Mucosa of rectum (tissue), 2 donors: Measurements from ENCODE around the gene RAD51B.

Experiments used
- H3K27ac ChIP-seq, 2 donors: one replicate each; pipeline ENCODE4 v1.7.0; 2013; ENCODE audit warnings: inconsistent platforms in 2 of 2, low read depth in 2 of 2, low read length in 2 of 2
- H3K27me3 ChIP-seq, 2 donors: one replicate each; pipeline ENCODE4 v1.7.0; 2013; ENCODE audit warnings: low read length in 2 of 2; ENCODE audit not compliant: control insufficient read depth in 2 of 2, insufficient read depth in 2 of 2
- H3K36me3 ChIP-seq, 2 donors: one replicate each; pipeline ENCODE4 v1.7.0; 2013; ENCODE audit warnings: low read length in 2 of 2; ENCODE audit not compliant: control insufficient read depth in 2 of 2, insufficient read depth in 2 of 2
- H3K4me1 ChIP-seq, 2 donors: one replicate each; pipeline ENCODE4 v1.7.0; 2013; ENCODE audit warnings: low read length in 2 of 2, mild to moderate bottlenecking in 1 of 2; ENCODE audit not compliant: control insufficient read depth in 2 of 2, insufficient read depth in 2 of 2
- H3K4me3 ChIP-seq, 2 donors: one replicate each; pipeline ENCODE4 v1.7.0; 2013; ENCODE audit warnings: low read length in 2 of 2
- H3K9ac ChIP-seq, 2 donors: one replicate each; pipeline ENCODE4 v1.7.0; 2013; ENCODE audit warnings: low read length in 2 of 2, low read depth in 1 of 2, mild to moderate bottlenecking in 1 of 2
- H3K9me3 ChIP-seq, 2 donors: one replicate each; pipeline ENCODE4 v1.7.0; 2013; ENCODE audit warnings: low read length in 2 of 2; ENCODE audit not compliant: control insufficient read depth in 2 of 2
- donor health status: healthy.
- donor health status: Normal muscosa, but diverticular disease.

Gene RAD51B

DNA sequence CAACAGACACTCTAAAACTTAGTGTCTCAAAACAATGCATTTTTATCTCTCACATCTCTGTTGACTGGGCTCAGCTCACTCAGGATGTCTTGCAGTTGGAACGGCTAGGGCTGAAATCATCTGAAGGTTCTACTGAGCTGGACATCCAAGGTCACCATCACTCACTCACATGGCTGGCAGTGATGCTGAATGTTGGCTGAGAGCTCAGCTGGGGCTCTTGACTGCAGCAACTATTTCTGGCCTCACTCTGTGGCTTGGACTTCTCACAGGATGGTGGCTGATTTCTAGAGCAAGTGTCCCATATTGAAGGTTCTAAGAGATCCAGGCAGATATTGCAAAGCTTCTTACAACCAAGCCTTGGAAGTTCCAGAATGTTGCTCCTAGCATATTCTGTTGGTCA, 806.8 kb downstream of the RAD51B start:
- no peak overlapping the region for H3K9ac ChIP-seq
- H3K9me3 ChIP-seq: no peaks in the 10 kb centered on the region
- no peaks in the 10 kb centered on the region for H3K36me3 ChIP-seq
- H3K27ac ChIP-seq: no peak overlapping the region
- H3K4me3 ChIP-seq: no peak overlapping the region
- H3K4me1 ChIP-seq: peaks cover 5 to 7% of the 10 kb centered on the region in 2 donors
- H3K27me3 ChIP-seq: no peaks in the 10 kb centered on the region

DNA sequence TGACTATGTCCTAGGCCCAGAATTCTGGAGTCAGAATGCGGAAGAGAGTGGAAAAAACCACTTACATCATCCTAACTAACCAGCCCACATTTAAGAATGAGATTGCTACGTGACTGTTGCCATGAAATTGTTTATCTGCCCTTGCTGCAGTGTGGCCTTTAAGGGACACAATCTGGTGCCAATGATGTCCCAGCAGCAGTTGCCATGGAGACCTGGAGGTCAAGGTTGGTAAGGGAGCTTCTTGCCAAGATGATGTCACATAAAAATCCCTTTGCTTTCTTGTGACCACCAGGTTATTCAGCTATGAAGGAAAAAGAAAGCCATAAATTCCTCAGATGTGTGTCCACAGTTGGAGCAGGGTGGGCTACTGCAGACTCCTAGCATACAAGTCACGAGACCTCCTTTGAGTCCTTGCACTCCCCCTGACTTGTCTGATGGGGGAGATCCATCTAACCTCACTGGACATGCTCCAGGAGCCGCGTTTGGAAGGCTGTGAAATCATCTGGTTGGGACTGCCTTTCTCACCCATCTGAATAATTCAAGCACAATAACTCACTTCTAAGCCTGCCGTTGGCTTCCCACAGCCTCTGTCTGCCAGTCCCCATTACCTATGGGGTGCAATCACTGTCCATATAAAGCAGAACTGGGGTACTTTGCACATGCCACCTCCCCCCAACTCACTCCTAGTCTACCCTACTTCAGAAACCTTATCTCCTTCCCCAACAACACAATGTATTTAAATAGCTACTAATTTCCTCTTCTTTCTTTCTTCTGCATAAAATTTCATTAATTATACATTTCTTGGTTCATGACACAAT, 807.7 kb downstream of the RAD51B start:
- Histone ChIP-seq H3K9me3 (no peaks in the 10 kb centered on the region), H3K4me3 (no peak overlapping the region), H3K4me1 (peaks cover 4 to 5% of the 10 kb centered on the region in 2 donors), H3K9ac (no peak overlapping the region), H3K36me3 (no peaks in the 10 kb centered on the region), H3K27me3 (no peaks in the 10 kb centered on the region), H3K27ac (no peak overlapping the region)

DNA sequence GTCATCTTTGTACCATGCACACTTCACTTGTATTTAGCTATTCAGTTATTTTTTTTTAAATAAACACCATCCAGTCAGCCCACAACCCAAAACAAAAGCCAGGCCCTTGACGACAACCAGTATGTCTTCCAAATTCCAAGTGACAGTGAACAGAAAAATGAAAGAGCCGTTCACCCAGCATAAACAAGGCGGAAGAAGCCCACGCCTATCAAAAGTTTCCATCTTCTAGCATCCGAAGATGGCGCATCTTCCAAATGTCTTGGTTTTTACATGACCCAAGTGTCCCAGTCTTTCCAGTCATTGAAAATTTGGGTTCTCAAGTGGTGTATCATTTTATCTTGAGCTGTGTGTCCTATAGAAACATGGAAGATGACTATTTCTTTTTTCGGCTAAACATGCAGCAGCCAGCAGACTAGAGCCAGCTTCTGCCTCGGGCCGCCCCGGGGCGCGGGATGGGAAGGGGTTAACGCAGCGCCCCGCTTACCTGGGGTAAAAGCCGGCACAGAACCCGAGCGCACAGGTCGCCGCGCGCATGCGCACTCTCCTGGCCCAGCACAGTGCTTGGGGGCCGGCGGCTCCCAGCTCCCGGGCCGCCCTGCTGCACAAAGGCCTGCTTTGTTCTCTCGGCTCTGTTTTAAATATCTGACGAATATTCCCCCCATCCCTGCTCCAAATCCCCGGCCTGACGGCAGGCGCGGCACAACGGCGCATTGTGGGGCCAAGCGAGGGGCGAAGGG, 808.5 kb downstream of the RAD51B start:
- peak overlapping the region; percentile 74 to 90 for H3K27ac ChIP-seq
- H3K9ac ChIP-seq: peak overlapping the region in 1 of 2 donors; percentile 73
- no peaks in the 10 kb centered on the region for H3K36me3 ChIP-seq
- H3K27me3 ChIP-seq: no peaks in the 10 kb centered on the region
- no peaks in the 10 kb centered on the region for H3K9me3 ChIP-seq
- H3K4me1 ChIP-seq: peaks cover 4 to 6% of the 10 kb centered on the region in 2 donors
- H3K4me3 ChIP-seq: peak overlapping the region; percentile 47 to 60

DNA sequence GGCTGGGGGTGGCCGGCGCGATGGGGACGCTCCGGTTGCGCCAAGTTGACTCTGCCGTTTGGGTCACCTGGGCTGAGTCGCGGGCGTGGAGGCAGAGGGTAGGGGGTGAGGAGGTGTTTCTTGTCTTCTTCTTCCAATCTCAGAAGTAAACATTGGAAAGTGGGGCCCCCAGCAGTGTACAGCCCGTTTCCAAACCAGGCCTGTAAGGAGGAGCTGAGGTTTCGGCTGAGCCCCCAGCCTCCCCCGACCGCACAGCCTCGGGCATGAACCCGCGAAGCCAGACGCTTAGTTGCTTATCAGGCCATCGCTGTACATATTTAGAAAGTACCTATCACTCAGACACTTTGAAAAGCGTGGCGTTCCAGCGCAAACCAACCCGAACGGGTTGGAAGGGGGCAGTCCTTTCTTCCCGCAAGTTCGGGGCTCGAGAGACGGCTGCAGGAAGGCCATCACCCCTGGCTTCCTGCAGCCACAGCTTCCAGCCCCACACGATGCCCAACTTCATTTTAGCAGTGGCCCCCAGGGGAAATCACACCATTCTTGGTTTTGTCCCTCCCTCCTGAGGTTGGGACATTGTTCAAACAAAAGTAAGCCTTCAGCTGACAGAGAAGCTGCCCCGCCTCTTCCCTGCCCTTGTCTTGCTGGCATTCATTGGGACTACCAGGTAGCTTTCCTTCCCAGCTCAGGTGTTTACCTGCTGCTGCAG, 809.2 kb downstream of the RAD51B start:
- Histone ChIP-seq H3K9ac (peak overlapping the region; percentile 60 to 73), H3K36me3 (no peaks in the 10 kb centered on the region), H3K4me3 (peak overlapping the region; percentile 47 to 60), H3K4me1 (peaks cover 7 to 10% of the 10 kb centered on the region in 2 donors), H3K27ac (peak overlapping the region; percentile 74 to 90), H3K27me3 (no peaks in the 10 kb centered on the region), H3K9me3 (no peaks in the 10 kb centered on the region)

DNA sequence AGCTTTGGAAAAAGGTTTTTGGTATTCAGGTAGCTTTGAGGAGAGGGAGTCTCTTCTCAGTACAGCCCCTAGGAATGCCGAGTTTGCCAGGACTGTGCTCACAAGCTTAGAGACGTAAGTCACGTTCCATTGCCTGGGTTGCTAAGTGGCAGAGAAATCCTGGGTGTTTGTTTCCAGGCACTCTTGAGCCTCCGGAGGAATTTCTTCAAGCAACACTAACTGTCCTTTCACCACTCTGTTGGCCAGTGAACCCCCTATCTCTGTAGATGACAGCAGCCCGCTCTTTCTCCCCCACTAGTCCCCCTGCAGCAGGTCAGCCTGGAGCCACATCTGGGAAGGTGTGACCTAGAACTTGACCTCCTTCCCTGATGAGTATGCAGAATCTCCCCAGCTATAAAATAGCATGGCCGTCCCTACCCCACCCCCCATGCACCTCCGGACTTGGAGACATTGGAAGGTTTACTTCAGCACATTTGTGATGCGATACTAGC, 810.5 kb downstream of the RAD51B start:
- H3K9me3 ChIP-seq: no peaks in the 10 kb centered on the region
- H3K4me1 ChIP-seq: peaks cover 10 to 15% of the 10 kb centered on the region in 2 donors
- no peaks in the 10 kb centered on the region for H3K27me3 ChIP-seq
- no peaks in the 10 kb centered on the region for H3K36me3 ChIP-seq
- no peak overlapping the region for H3K4me3 ChIP-seq
- H3K27ac ChIP-seq: no peak overlapping the region
- no peak overlapping the region for H3K9ac ChIP-seq

DNA sequence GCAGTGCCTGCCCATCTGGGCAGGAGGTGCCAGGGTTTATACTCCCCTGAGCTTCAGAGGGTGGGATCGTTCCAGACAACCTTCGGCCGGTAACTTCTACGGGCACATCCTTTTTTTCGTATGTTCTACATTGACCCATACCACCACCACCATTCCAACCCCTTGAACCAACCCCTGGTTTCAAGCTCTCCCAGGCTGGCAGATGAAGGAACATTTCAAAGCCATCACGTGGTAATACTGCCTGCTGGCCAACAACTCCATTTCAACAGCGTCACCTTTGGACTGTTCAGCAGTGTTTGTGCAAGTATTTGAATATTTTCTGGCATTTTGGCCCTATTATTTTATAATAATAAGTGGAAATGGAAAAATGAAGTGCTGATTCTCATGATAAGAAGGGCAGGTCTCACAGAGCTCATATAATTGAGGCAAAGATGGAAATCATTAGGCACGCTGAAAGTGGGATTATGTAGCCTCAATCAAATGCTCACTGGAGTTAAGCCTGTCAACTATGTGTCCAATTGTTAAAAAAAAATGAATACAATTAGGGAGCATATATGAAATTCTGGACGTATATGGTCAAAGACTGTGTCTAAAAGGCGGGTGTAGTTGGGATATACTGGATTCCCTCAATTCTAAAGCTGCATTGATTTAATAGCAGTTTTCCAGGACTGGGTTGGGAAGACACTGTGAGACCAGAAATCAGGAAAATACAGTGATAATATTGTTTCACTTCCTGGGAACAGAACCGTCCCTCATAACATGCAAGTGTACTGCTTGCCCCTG, 811.2 kb downstream of the RAD51B start:
- Histone ChIP-seq H3K27ac (no peak overlapping the region), H3K27me3 (no peaks in the 10 kb centered on the region), H3K4me3 (no peak overlapping the region), H3K4me1 (peaks cover 10 to 15% of the 10 kb centered on the region in 2 donors), H3K9ac (no peak overlapping the region), H3K9me3 (no peaks in the 10 kb centered on the region), H3K36me3 (no peaks in the 10 kb centered on the region)

DNA sequence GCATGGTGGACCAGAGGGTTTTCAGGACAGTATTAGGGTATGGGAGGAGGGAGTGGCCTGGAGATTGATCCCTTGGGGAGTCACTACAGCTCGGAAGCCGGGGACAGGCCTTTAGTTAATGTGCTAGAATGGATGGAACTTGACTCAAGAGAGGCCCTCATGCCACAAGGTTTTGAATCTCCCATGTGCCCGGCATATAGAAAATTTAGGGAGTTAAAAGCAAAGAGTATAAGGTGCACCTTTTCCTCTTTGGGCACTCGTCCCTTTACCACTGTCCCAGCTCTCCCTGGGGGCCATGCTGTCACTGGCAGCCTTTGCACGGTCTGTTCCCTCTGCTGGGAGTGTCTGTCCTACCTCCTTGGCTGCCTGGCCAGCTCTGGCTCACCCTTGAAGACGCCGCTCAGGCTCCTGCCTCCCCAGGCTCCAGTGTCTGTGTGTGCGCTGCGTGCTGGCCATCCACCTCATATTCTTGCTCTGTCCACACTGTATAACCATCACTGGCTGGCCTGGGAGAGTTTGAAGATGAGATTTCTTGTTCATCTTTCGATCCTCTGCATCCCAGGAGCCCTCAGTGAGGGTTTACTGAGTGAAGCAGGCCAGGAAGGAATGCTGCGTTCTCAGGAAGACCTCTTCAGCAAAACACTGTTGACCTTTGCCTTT, 811.9 kb downstream of the RAD51B start:
- Histone ChIP-seq H3K4me1 (peaks cover 10 to 15% of the 10 kb centered on the region in 2 donors), H3K36me3 (no peaks in the 10 kb centered on the region), H3K4me3 (no peak overlapping the region), H3K9ac (no peak overlapping the region), H3K27ac (no peak overlapping the region), H3K27me3 (no peaks in the 10 kb centered on the region), H3K9me3 (no peaks in the 10 kb centered on the region)

DNA sequence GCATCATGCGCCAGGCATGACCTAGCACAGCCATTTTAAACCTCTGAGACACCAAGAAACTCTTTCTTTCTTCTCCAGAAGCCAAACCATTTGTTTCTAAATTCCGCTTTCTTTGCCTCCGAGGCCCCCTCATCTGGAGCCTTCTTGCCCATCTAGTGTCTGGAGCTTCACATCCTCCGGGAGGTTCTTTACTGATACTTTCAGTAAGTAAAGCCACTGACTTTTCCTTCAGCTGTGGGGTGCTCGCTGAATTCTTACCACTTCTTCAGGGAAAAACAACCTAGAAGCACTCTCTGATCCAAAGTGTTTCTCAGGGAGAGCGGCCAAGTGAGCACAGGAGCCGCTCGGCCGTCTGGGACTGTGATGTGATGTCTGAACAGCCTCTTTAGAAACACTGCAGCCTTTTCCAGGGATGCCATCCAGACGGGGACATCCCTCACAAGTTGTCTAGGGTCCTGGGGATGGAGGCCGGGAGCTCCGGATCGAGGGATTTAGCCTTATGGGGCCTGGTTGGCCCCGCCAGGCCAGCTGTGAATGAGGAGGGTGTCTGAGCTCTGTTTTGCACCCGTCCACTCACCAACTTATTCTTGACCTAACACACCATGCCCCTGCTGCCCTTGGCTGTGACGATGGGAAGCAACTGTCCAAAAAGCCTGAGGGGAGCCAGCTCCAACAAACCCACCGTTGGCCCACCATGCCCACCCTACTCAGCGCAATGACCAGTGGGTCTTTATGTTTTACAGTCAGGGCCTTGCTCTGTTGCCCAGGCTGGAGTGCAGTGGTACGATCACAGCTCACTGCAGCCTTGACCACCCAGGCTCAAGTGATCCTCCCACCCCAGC, 812.7 kb downstream of the RAD51B start:
- peaks cover 10 to 15% of the 10 kb centered on the region in 2 donors for H3K4me1 ChIP-seq
- no peaks in the 10 kb centered on the region for H3K36me3 ChIP-seq
- no peaks in the 10 kb centered on the region for H3K9me3 ChIP-seq
- H3K9ac ChIP-seq: no peak overlapping the region
- H3K27ac ChIP-seq: peak overlapping the region in 1 of 2 donors; percentile 12
- H3K4me3 ChIP-seq: no peak overlapping the region
- no peaks in the 10 kb centered on the region for H3K27me3 ChIP-seq
